BLaER1 (cell line): Measurements from ENCODE around the gene KCNK13.

Experiments
- H3K27ac ChIP-seq: shearing (Covaris generic); formaldehyde crosslinking; 2 replicates; pipeline ENCODE4 v1.8.1; 2022
- H3K27me3 ChIP-seq: shearing (Covaris generic); formaldehyde crosslinking; 2 replicates; pipeline ENCODE4 v1.8.1; 2022
- H3K36me3 ChIP-seq: shearing (Covaris generic); formaldehyde crosslinking; 2 replicates; pipeline ENCODE4 v1.8.1; 2022
- H3K4me1 ChIP-seq: shearing (Covaris generic); formaldehyde crosslinking; 2 replicates; pipeline ENCODE4 v1.8.1; 2022
- H3K4me2 ChIP-seq: shearing (Covaris generic); formaldehyde crosslinking; 2 replicates; pipeline ENCODE4 v1.8.1; 2022
- H3K4me3 ChIP-seq: shearing (Covaris generic); formaldehyde crosslinking; 2 replicates; pipeline ENCODE4 v1.8.1; 2022
- H3K9ac ChIP-seq: shearing (Covaris generic); formaldehyde crosslinking; 2 replicates; pipeline ENCODE4 v1.8.1; 2022
- H3K9me3 ChIP-seq: shearing (Covaris generic); formaldehyde crosslinking; 2 replicates; pipeline ENCODE4 v1.8.1; 2022
- H4K20me1 ChIP-seq: shearing (Covaris generic); formaldehyde crosslinking; 2 replicates; pipeline ENCODE4 v1.8.1; 2022
- Cebpa-rat ChIP-seq: shearing (Covaris generic); IDR thresholded peaks from 2 replicates; pipeline ENCODE4 v1.8.1; 2022

KCNK13 gene

DNA sequence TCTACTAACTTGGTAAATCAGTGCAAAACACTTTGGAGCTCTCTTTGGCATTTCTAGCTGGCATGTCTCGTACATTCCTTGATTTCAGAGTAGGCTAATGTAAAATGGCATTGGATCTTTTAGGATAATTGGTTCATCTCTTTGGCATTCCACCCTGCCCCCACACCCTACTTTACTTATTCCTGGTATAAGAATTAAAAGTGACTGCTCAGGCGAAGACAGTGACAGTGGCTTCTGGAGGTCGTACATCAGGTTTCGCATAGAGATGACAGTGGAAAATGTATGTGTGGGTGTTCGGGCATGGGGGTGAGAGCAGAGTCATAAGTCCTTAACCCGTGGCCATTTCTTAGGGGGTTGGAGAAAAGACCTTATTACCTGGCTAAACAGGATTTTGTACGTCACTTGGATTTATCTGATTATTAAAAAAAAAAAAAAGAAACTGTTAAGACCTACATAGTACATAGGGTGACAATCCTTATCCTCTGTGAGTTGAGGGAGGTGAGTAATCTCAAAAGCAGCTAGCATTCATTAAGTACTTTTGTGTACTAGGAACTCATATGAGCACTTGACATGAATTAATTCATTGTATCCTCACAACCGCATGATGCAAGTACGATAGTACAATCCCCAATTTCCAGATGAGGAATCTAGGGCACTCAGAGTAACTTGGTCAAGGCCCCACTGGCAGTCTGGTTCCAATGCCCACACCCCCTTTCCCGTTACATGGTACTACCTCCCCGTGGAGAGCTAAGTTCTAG lies 22.4 kb upstream of the KCNK13 start:
- Histone ChIP-seq H3K27ac (no peak overlapping the region), H3K4me1 (no peaks in the 10 kb centered on the region), H4K20me1 (no peaks in the 10 kb centered on the region), H3K27me3 (no peaks in the 10 kb centered on the region), H3K36me3 (peaks cover 95% of the 10 kb centered on the region), H3K4me2 (no peak overlapping the region), H3K9me3 (peaks cover 4% of the 10 kb centered on the region; the same call in 1 of the 2 replicates), H3K9ac (no peak overlapping the region), H3K4me3 (no peak overlapping the region)
- TF ChIP-seq Cebpa-rat: no peak

- Histone ChIP-seq H3K27me3 (no peaks in the 10 kb centered on the region), H3K4me2 (no peak overlapping the region), H3K4me1 (no peaks in the 10 kb centered on the region), H3K27ac (no peak overlapping the region), H3K4me3 (no peak overlapping the region), H3K9me3 (peaks cover 4% of the 10 kb centered on the region; the same call in 1 of the 2 replicates), H4K20me1 (no peaks in the 10 kb centered on the region), H3K36me3 (peaks cover 95% of the 10 kb centered on the region), H3K9ac (no peak overlapping the region)
- TF ChIP-seq Cebpa-rat: no peak
These were observed 21.4 kb upstream of the KCNK13 start for GRCh38 chr14:90040411-90040810.

DNA sequence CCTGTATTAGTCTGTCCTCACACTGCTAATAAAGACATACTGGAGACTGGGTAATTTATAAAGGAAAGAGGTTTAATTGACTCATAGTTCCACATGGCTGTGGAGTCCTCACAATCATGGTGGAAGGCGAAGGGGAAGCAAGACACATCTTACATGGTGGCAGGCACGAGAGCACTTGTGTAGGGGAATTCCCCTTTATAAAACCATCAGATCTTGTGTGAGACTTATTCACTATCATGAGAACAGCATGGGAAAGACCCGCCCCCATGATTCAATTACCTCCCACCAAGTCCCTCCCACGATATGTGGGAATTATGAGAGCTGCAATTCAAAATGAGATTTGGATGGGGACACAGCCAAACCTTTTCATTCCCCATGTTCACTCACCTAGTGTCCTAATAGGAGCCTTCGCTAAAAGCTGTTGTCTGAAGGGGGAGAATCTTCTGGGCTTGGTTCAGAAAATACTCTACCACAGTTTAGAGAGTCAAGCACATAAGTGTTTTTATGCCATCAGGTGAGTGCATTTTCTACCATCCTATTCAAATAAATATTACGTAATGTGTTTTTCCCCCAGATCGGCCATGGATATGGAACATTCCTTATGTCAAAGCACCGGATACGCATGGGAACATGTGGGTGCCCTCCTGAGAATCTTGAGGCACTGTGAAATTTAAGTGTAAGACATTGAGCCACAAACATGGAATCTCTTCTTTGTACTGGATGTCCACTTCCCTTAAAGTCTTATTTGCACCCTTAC lies 19.1 kb upstream of the KCNK13 start:
- H3K9ac ChIP-seq: no peak overlapping the region
- no peak overlapping the region for H3K4me3 ChIP-seq
- H3K27me3 ChIP-seq: no peaks in the 10 kb centered on the region
- H3K4me1 ChIP-seq: no peaks in the 10 kb centered on the region
- H3K36me3 ChIP-seq: peaks cover 81% of the 10 kb centered on the region
- H3K27ac ChIP-seq: no peak overlapping the region
- H4K20me1 ChIP-seq: no peaks in the 10 kb centered on the region
- no peak for TF ChIP-seq Cebpa-rat
- H3K9me3 ChIP-seq: peaks cover 2% of the 10 kb centered on the region; the same call in 1 of the 2 replicates
- H3K4me2 ChIP-seq: no peak overlapping the region

GRCh38 chr14:90045616-90046015 lies 16.2 kb upstream of the KCNK13 start:
- H3K4me2 ChIP-seq: no peak overlapping the region
- H3K4me3 ChIP-seq: no peak overlapping the region
- H3K9me3 ChIP-seq: no peaks in the 10 kb centered on the region
- peaks cover 55% of the 10 kb centered on the region for H3K36me3 ChIP-seq
- H3K27me3 ChIP-seq: no peaks in the 10 kb centered on the region
- TF ChIP-seq Cebpa-rat: no peak
- H3K9ac ChIP-seq: no peak overlapping the region
- H3K27ac ChIP-seq: no peak overlapping the region
- H3K4me1 ChIP-seq: no peaks in the 10 kb centered on the region
- no peaks in the 10 kb centered on the region for H4K20me1 ChIP-seq

- H3K4me1 ChIP-seq: no peaks in the 10 kb centered on the region
- H4K20me1 ChIP-seq: no peaks in the 10 kb centered on the region
- H3K27me3 ChIP-seq: no peaks in the 10 kb centered on the region
- H3K4me3 ChIP-seq: no peak overlapping the region
- H3K9me3 ChIP-seq: no peaks in the 10 kb centered on the region
- peaks cover 17% of the 10 kb centered on the region for H3K36me3 ChIP-seq
- H3K27ac ChIP-seq: no peak overlapping the region
- H3K9ac ChIP-seq: no peak overlapping the region
- no peak overlapping the region for H3K4me2 ChIP-seq
- TF ChIP-seq Cebpa-rat: no peak
These were observed 12.4 kb upstream of the KCNK13 start for GRCh38 chr14:90049390-90049789.

GRCh38 chr14:90050271-90050670 lies 11.5 kb upstream of the KCNK13 start:
- Histone ChIP-seq H3K9me3 (no peaks in the 10 kb centered on the region), H3K4me2 (no peak overlapping the region), H4K20me1 (no peaks in the 10 kb centered on the region), H3K27me3 (no peaks in the 10 kb centered on the region), H3K9ac (no peak overlapping the region), H3K36me3 (peaks cover 8% of the 10 kb centered on the region), H3K4me1 (no peaks in the 10 kb centered on the region), H3K4me3 (no peak overlapping the region), H3K27ac (no peak overlapping the region)
- no peak for TF ChIP-seq Cebpa-rat

DNA sequence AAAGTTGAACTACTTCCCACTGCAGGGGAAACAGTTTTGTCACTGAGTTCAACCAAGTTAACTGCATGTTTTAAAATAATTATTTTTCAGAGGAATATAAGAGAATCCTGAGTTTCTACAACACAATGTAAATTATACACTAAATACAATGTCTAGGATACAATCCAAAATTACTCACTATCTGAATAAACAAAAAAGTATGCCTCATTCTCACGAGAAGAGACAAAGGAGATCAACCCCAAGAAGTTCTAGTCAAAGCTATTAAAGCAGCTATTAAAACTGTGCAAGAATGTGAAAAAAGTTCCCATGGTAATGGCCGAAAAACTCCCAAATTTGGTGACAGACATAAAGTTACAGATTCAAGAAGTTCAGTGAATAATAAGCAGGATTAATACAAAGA lies 8.8 kb upstream of the KCNK13 start:
- Histone ChIP-seq H3K9ac (no peak overlapping the region), H3K9me3 (no peaks in the 10 kb centered on the region), H3K27me3 (no peaks in the 10 kb centered on the region), H3K4me2 (no peak overlapping the region), H3K36me3 (no peaks in the 10 kb centered on the region), H4K20me1 (no peaks in the 10 kb centered on the region), H3K27ac (no peak overlapping the region), H3K4me3 (no peak overlapping the region), H3K4me1 (no peaks in the 10 kb centered on the region)
- TF ChIP-seq Cebpa-rat: no peak

DNA sequence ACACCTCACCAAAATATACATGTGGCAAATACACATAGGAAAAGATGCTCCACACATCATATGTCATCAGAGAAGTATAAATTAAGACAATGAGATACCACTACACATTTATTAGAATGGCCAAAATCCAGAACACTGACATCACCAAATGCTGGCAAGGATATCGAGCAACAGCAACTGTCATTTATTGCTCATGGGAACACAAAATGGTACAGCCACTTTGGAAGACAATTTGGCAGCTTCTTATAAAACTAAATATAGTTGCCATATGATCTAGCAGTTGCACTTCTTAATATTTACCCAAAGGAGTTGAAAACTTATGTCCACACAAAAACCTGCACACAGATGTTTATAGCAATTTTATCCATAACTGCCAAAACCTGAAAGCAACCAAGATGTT lies 7.0 kb upstream of the KCNK13 start:
- H3K9me3 ChIP-seq: peaks cover 16% of the 10 kb centered on the region
- H3K4me1 ChIP-seq: no peaks in the 10 kb centered on the region
- no peak for TF ChIP-seq Cebpa-rat
- no peak overlapping the region for H3K27ac ChIP-seq
- H3K36me3 ChIP-seq: no peaks in the 10 kb centered on the region
- no peaks in the 10 kb centered on the region for H4K20me1 ChIP-seq
- no peak overlapping the region for H3K4me2 ChIP-seq
- H3K27me3 ChIP-seq: peaks cover 16% of the 10 kb centered on the region
- no peak overlapping the region for H3K9ac ChIP-seq
- no peak overlapping the region for H3K4me3 ChIP-seq

DNA sequence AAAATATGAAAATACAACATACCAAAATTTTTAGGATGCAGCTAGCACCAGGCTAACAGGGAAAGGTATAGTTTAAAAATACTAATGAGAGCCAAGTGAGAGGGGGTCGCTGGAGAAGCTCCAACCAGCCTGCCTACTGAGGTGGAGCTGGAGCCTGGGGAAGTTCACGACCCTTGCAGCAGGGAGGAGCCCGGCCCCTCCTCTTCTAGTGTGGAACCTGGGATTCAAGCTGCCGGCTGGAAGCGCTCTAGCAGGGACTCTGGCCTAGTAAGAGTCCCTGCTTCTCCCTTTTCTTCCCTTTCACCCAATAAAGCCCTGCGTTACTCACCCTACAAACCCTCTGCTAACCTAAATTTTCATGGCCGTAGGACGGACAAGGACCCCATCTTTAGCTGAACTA lies 5.0 kb upstream of the KCNK13 start:
- Histone ChIP-seq H3K36me3 (no peaks in the 10 kb centered on the region), H3K4me3 (no peak overlapping the region), H3K9me3 (peaks cover 34% of the 10 kb centered on the region), H3K9ac (no peak overlapping the region), H3K27me3 (peaks cover 37% of the 10 kb centered on the region), H3K4me2 (no peak overlapping the region), H3K4me1 (peaks cover 8% of the 10 kb centered on the region), H3K27ac (no peak overlapping the region), H4K20me1 (0 out of 2 replicates have a peak, but pooled peaks cover under 1% of the 10 kb centered on the region)
- TF ChIP-seq Cebpa-rat: no peak

DNA sequence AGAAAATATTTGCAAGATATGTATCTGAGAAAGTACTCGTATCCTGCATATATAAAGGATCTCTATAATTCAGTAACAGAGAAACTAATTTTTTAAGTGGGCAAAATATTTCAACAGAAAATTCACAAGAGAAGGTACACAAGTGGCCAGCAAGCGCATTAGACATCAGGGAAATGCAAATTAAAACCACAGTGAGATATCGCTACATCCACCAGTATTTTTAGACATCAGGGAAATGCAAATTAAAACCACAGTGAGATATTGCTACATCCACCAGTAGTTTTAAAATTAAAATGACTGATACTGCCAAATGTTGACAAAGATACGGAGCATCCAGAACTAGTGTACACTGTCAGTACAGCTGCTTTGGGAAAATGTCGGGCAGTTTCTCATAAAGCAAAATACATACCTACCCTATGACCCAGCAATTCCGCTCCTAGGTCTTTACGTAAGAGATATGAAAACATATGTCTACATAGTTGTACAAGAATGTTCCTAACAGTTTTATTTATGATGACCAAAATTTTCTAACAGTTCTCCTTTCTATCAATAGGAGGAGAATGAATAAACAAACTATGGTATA lies 2.8 kb upstream of the KCNK13 start:
- peaks cover 14% of the 10 kb centered on the region for H3K4me1 ChIP-seq
- H3K27ac ChIP-seq: no peak overlapping the region
- no peaks in the 10 kb centered on the region for H3K36me3 ChIP-seq
- H3K4me3 ChIP-seq: no peak overlapping the region
- no peak for TF ChIP-seq Cebpa-rat
- peaks cover 58% of the 10 kb centered on the region for H3K27me3 ChIP-seq
- no peak overlapping the region for H3K4me2 ChIP-seq
- no peak overlapping the region for H3K9ac ChIP-seq
- peaks cover 46% of the 10 kb centered on the region for H3K9me3 ChIP-seq
- peaks cover 20% of the 10 kb centered on the region; the same call in 1 of the 2 replicates for H4K20me1 ChIP-seq
